Measurements from ENCODE around the gene FUZ.

The FUZ gene

DNA sequence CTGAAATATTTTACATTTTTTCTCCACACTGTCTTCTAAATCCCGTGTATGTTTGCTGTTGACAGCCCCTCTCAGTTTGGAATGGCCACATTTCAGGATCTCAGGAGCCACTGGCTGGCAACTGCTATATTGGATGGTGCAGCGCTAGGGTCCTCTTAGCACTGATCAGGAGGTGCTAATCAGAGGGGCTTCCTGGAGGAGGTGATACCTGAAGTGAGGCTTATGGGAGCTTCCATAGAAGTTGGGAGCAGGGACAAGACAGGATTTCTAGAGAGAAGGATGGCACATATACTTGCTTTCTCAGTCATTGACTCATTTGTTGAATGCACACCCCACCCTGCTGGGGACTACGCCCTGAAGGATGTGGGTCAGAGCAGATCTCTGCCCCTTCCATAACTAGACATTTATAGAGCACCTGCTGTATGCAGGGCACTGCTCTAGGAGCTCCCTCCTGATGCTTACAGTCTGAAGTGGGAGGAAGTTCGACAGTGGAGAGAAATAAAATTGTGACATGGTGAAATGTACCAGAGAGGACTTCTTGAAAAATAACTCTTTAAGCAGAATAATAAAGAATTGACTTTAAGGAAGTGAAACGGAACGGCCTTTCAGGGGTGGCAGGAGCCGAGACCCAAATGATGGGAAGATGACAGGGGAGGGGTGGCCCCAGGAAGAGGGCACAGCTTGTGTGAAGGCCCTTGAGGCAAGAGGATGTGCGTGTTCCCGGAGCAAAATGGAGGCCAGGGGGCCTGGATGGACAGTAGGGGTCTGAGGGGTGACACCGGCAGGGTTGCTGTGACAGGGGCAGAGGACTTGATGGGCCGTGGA lies 33.1 kb downstream of the FUZ start:
- no peak for DNase-seq (ENCODE audit: low read depth)

DNA sequence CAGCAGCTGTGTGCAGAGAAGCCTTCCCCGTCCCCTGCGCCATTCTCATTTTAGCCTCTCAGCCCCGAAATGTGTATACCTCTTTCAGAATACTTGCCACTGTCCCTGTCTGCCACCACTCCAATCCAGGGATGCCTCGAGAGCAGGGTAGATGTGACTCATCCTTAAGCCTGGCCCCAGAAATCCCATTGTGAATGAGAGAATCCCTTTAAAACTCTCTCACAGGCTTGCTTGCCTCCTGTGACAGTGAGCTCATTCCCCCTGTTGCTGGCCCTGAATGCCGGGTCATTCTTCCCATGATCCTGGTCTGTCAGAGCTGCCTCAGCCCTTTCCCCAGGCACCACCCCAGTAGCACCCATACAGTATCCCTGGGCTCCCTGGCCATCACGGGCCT lies 36.7 kb downstream of the FUZ start:
- no peak for DNase-seq (ENCODE audit: low read depth)

DNA sequence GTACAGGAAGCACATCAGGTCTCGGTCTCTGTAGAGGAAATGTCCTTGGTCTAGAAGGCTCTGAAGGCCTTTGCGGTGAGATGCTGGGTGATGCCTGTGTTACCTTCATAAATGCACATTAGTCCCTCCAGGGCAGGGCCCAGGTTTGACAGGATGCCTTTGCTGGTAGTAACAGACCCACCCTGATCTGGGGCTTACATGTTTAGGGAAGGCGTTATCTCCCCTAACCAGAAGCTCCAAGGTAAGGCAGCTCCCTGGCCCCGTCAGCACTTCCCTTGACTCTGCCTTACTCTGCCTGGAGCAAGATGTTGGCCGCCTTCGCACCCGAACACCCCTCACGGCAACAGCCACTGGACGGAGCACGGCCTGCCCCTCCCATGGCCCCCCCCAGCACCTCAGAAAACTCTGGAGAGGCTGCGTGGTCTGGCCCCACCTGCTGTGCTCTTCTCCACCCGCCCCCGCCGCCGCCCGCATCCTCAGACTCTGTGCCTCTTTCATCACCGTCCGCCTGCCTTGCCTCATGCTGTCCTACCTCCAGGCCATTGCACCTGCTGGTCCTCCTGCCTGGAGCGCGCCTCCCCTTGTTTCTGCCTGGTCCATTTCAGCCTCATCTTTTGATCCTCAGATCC lies 37.2 kb downstream of the FUZ start:
- DNase-seq (ENCODE audit: low read depth), result no peak

DNA sequence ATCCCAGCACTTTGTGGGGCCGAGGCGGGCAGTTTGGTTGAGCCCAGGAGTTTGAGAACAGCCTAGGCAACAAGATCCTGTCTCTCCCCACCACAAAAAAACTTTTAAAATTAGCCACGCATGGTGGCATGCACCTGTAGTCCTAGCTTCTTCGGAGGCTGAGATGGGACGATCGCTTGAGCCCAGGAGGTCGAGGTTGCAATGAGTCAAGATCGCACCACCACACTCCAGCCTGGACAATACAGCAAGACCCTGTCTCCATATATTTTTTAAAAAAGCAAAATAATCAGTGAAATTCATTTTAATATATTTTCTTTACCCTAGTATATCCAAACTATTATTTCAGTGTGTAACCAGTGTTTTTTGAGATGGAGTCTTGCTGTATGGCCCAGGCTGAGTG lies 38.1 kb downstream of the FUZ start:
- no peak for DNase-seq (ENCODE audit: low read depth)

DNA sequence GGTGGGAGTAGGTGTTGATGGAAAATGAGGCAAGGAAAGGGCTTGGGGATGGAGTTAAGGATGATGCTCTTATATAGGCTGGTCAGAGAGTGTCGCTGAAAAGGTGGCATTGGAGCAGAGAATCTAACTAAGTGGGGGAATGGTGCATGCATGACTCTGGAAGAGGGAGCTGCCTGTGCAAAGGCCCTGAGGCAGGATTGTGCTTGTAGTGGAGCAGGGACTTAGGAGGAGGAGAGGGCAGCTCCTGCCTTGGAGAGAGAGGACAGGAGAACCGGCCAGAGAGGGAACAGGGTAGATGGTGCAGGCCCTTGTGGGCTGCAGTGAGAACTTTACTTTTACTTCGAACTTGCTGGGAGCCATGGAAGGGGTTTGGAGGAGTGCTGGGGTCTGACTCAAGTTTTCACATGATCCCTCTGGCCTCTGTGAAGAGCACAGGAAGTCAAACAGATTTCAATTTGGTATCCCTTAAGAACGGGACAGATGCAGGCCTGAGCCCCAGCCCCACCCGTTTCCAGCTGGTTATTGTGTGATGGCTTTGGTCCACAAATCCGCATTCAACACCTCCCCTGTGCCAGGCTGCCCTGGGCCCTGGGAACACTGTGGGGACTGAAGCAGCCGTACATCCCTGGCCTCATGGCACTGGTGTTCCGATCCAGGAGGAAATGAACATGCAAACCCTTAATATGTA lies 39.3 kb downstream of the FUZ start:
- no peak for DNase-seq (ENCODE audit: low read depth)

DNA sequence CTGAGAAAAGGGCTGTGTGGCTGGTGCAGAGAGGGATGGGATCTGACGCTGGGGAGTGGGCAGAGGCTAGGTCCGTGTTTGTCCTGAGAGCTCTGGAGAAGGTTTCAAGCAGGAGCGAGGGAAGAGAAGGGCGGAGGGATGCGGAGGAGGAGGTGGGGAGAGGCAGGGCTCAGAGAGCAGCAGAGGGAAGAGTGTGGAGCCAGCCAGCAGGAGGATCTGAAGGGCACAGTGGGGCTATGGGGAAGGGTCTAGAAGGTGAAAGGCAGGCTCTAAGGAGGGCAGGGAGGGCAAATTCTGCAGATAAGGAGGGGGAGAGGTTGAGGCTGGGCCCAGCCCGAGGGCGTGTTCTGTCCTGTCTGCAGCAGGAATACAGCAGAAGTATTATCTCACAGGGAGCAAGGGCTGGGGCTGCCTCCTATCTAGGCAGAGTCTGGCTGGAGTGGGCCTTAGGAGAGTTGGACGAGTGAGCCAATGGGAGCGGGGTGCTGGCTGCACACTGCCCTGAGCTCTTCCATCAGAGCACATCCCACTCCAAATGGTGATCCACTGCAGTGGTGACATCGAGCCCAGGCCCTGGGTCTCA lies 40.2 kb downstream of the FUZ start:
- no peak for DNase-seq (ENCODE audit: low read depth)

DNA sequence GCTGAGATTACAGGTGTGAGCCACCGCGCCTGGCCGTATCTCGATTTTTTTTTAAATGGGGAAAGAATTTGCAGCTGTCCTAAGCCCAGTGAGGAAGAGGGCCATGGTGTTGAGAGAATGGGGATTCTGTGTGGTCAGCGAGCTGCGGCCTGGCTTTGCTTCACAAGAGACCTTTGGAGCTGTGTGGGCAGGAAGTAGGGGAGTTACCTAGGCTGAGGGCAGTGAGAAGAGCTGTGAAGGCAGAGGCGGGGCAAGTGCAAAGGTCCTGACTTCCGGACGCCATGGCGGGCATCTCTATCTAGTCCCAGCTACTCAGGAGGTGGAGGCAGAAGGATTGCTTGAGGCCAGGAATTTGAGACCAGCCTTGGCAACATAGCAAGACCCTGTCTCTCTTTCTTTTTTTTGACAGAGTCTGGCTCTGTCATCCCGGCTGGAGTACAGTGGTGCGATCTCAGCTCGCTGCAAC lies 41.4 kb downstream of the FUZ start:
- no peak for DNase-seq (ENCODE audit: low read depth)

DNA sequence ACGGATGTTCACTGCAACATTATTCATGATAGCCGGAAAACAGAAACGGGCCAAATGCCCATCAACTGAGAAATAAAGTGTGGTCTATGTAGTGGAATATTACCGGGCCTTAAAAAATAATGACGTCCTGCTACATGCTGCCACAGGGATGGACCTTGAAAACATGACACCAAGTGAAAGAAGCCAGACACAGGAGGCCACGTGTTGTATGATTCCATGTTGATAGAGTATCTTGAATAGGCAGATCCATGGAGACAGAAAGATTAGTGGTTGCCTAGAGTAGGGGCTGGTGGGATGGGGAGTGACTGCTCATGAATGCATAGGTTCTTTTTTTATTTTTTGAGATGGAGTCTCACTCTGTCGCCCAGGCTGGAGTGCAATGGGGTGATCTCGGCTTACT lies 42.6 kb downstream of the FUZ start:
- DNase-seq (ENCODE audit: low read depth), result no peak

DNA sequence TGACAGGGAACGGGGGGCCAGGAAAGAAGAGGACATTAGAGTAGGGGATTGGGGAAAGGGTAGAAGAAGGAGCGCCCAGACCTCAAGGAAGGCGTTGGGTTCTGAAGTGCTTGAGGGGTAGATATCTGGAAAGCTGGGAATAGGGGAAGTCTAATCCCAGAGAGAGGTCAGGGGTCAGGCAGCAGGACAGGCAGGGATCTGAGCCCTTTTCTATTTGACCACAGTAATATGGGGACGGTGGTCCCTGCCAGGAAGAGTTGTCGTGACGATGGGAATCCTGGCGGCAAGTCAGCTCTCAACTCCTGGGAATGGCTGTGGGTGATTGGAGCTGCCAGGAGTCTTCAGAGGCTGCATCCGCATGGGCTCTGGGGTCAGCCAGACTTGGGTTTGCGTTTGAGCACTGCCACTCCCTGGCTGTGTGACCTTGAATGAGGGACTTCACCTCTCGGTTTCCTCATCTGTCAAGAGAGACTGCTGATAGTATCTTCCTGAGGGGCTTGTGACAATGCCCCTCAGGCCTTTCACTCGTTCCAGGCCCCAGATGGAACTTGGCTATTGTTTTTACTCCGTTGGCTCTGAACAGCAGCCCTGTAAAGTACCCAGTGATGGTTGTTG lies 45.0 kb downstream of the FUZ start:
- DNase-seq (ENCODE audit: low read depth), result no peak

DNA sequence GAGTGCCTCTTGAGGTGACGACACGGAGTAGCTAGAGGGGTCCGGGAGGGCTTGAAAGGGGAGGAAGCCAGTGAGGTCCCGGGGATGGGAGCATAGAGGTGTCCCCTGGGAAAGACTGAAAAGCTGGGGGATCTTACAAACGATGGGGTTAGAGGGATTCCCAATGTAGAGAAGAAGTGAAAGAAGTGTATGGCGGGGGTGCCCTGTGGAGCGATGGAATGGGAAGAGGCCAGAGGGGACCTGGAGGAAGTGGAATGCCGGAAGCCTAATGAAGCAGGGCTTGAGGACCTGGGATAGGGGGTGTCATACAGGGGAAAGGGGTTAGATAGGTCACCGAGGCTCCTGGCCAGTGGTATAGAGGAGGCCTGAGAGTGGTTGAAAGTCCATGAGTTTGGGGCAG lies 45.7 kb downstream of the FUZ start:
- no peak for DNase-seq (ENCODE audit: low read depth)

DNA sequence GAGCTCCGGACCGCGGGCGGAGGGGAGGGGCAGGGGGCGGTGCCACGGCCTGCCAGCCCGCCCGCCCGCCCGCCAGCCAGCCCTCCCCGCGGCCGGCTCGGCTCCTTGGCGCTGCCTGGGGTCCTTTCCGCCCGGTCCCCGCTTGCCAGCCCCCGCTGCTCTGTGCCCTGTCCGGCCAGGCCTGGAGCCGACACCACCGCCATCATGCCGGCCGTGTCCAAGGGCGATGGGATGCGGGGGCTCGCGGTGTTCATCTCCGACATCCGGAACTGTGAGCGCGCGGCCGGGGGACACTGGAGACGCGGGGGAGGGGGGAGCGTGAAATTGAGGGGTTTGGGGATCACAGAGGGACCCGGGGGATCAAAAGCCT lies 46.2 kb downstream of the FUZ start, which contains the start of gene AP2A1:
AP2A1 (plus strand) TSS at position 72 of the 370 bp plus-strand sequence; CDS start at position 205, 133 bp downstream.
- no peak for DNase-seq (ENCODE audit: low read depth)

DNA sequence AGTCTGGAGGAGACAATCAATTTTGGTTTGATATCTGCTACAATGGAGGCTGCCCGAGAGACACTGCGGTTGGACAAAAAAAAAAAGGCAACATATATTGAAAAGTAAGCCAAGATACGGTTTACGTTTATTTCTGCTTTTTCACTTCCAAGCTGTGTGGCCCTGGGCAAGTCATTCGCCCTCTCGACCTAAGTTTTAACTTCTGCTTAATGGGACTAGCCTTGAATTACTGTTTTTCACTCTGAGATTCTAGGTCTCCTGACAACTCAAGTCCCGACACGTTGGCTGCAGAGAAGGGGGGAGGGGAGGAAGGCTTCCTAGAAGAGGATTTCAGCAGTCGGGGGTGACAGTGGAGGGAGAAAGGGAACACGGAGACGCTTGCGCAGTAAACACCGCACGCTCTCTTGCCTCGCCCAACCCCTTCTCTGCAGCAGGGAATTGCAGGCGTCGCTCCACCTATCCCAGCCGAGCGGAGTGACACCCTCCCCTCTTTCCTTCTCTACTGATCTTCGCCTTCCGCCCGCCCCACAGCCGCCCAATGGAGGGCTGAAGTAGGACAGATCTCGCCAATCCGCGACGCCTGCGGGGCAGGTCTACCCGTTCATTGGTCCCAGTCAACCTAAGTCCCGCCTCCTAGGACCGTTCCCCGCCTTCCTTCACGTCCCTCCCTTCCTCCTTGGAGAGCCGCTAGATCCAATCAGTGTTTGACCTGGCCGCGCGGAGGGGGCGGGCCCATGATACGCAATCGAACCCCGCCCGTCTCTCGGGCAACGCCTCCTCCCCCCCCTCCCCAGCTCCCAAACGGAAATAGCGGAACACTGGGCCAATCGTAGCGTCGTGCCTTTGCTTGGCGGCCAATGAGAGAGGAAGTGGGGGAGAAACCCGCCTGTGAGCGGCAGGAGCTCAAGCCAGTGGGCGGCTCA lies 46.8 kb downstream of the FUZ start:
- peak; percentile 99 for DNase-seq (ENCODE audit: low read depth)

DNA sequence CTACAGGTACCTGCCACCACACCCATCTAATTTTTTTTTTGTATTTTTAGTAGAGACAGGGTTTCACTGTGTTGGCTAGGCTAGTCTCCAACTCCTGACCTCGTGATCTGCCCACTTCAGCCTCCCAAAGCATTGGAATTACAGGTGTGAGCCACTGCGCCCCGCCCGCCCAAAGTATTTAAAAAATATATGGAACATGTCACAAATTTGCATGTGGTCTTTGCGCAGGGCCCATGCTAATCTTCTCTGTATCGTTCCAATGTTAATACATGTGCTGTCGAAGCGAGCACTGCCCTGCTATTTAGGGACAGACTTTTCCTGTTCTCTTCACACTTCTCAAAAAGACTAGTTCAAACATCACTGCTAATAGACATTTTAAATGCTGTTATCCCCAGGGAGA lies 48.8 kb downstream of the FUZ start:
- DNase-seq (ENCODE audit: low read depth), result no peak

DNA sequence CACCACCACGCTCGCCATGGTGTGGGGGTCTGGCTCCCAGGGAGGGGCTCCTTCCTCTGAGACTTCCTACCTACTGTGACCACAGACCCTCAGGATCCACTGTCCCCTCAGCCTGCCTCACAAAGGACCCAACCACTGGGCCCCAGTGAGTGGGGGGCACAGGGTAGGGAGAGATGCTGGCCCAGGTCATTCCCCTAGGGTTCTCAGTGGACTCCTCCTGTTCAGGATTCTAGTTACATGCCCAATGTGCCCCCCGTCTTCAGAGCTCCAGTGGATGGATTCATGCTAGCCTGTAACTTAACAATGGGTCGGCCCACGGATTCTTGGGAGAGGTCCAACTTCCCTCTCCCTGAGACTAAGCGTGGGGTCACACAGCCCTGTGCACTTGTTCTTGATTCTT lies 49.9 kb downstream of the FUZ start, which contains the start of gene TSKS:
TSKS (minus strand) TSS at position 77 of the 400 bp plus-strand sequence; CDS start at position 18, 59 bp downstream.
- DNase-seq (ENCODE audit: low read depth), result no peak

DNA sequence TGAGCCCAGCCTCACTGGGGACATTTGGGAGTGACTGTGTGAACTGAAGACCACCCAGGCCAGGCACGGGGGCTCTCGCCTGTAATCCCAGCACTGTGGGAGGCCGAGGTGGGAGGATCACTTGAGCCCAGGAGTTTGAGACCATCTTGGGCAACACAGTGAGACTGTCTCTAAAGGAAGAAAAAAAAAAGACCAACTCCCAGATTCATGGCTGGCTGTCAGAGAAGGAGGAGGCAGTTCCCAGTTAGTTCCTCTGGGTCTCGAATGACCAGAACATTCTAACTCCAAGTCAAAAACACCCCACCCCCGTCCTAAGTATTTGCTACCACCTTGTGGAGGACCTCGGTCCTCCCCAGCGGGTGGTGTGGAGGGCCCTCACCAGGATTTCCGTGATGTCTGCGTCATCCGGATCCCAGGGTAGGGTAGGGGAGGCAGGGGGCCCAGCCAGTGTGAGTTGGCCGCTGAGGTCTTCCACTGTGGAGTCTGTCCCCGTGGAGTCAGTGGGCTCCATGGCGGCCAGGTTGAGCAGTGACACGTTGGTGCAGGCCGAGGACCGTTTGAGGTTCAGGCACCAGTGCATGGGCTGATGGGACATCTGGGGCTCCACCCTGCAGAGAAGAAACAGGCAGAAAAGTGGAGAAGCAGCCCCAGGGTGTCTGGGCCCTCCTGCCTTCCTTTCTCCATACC lies 51.3 kb downstream of the FUZ start:
- DNase-seq (ENCODE audit: low read depth), result no peak

DNA sequence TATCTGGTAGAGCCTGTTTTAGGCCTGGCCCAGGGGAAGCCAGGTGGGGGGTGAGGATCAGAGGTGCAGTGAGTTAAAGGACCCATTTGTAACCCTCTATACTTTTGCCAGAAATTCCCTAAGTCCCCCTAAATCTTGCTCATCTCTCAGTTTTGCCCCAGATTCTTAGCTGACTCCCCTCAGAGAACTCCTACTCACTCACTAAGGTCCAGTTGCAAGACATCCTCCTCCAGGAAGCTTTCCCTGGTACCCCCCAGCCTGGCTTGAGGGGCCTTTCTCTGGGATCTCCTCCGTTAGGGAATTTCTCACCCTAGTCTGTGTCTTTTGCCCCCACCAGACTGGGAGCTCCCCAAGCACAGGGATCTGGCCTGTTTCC lies 51.9 kb downstream of the FUZ start:
- DNase-seq (ENCODE audit: low read depth), result no peak

DNA sequence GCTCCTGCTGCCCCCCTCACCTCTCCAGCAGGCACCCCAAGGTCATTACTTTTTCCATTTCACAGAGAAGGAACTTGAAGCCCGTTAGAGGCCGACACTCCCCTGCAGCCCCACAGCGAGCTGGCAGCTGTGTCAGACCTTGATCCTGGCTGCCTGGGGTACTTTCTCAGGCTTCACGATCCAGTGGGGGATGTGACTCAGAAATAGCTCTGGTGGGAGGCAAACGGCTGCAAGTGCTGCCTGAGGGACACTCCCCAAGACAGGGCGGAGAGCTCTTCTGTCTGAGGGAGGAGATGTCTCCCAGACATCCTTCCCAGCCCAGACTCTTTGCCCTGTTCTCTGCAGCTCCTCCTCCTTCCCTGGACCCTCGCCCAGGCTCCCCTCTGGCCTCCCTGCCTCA lies 54.8 kb downstream of the FUZ start:
- DNase-seq (ENCODE audit: low read depth), result no peak

Data from stimulated activated CD4-positive, alpha-beta T cell treated with anti-CD3 and anti-CD28 coated beads, Interleukin-2, amount 100 ng/mL, for 4 hours (primary cell).